CD14-positive monocyte (primary cell): ENCODE results near the gene COQ8A. TPM values are rescaled to one million over a fixed set of nuclear protein-coding genes. Genes with fewer than 3 reads are reported as not detected.

Experiments used
- DNase-seq, 3 donors: peaks; one replicate each; pipeline ENCODE4 v3.0.0-alpha.2; 2011 to 2022
- H2AFZ ChIP-seq: 2 replicates; pipeline ENCODE4 v1.6.0; 2012; ENCODE audit warnings: mild to moderate bottlenecking, low read depth, low read length, inconsistent platforms; ENCODE audit not compliant: insufficient read depth, poor library complexity, severe bottlenecking
- H3K27ac ChIP-seq, 2 donors: 1 replicate in 1 of 2; 2 replicates in 1 of 2; pipeline ENCODE4 v1.5.1; 2012 to 2013; ENCODE audit warnings: low read length in 2 of 2, control low read depth in 1 of 2, inconsistent platforms in 1 of 2, low read depth in 1 of 2, mild to moderate bottlenecking in 1 of 2
- H3K27me3 ChIP-seq, 2 donors: one replicate each; pipeline versions ENCODE4 v1.6.0 to v1.6.1; 2011 to 2013; ENCODE audit warnings: low read length in 2 of 2; ENCODE audit not compliant: control insufficient read depth in 2 of 2, insufficient read depth in 2 of 2
- H3K36me3 ChIP-seq, 2 donors: replicated peaks in 1 of 2; 1 replicate in 1 of 2; 2 replicates in 1 of 2; pipeline versions ENCODE4 v1.5.1 to v1.6.1; 2012 to 2013; ENCODE audit warnings: low read length in 2 of 2, control low read depth in 1 of 2, inconsistent platforms in 1 of 2, mild to moderate bottlenecking in 1 of 2; ENCODE audit not compliant: insufficient read depth in 2 of 2, control insufficient read depth in 1 of 2
- H3K4me1 ChIP-seq, 2 donors: 1 replicate in 1 of 2; 2 replicates in 1 of 2; pipeline versions ENCODE4 v1.5.1 to v1.6.1; 2012 to 2013; ENCODE audit warnings: low read length in 2 of 2, control low read depth in 1 of 2, inconsistent platforms in 1 of 2, mild to moderate bottlenecking in 1 of 2, moderate library complexity in 1 of 2; ENCODE audit not compliant: insufficient read depth in 2 of 2, control insufficient read depth in 1 of 2
- H3K4me2 ChIP-seq: replicated peaks from 2 replicates; pipeline ENCODE3; 2012; ENCODE audit warnings: low read length, moderate library complexity, mild to moderate bottlenecking; ENCODE audit not compliant: poor library complexity, severe bottlenecking; ENCODE audit errors: extremely low read depth
- H3K4me3 ChIP-seq, 3 experiments: fragments of 200-600 bp in 1 of 3; sonication (generic) in 1 of 3; replicated peaks in 1 of 3; 1 replicate in 2 of 3; 2 replicates in 1 of 3; pipeline ENCODE4 v1.5.1; 2011 to 2013; ENCODE audit warnings: low read length in 3 of 3, mild to moderate bottlenecking in 3 of 3, control low read depth in 2 of 3, low read depth in 2 of 3, inconsistent platforms in 1 of 3, moderate library complexity in 1 of 3
- H3K79me2 ChIP-seq: 2 replicates; pipeline ENCODE4 v1.6.0; 2012; ENCODE audit warnings: mild to moderate bottlenecking, control low read depth, inconsistent platforms, low read length, moderate library complexity; ENCODE audit not compliant: insufficient read depth
- H3K9ac ChIP-seq: 2 replicates; pipeline ENCODE4 v1.6.0; 2017; ENCODE audit warnings: low read length, mild to moderate bottlenecking; ENCODE audit not compliant: insufficient read depth, poor library complexity, severe bottlenecking
- H3K9me3 ChIP-seq, 2 donors: replicated peaks in 1 of 2; 1 replicate in 1 of 2; 2 replicates in 1 of 2; pipeline versions ENCODE4 v1.5.1 to v1.6.1; 2012 to 2013; ENCODE audit warnings: low read length in 2 of 2, control low read depth in 1 of 2; ENCODE audit not compliant: control insufficient read depth in 1 of 2, insufficient read depth in 1 of 2
- H4K20me1 ChIP-seq: 2 replicates; pipeline ENCODE4 v1.6.0; 2012; ENCODE audit warnings: mild to moderate bottlenecking, low read length, control low read depth, moderate library complexity; ENCODE audit not compliant: insufficient read depth
- H3K27ac Mint-ChIP-seq, 7 donors: one replicate each; pipeline ENCODE4 v1.8.0; 2020; ENCODE audit warnings: mild to moderate bottlenecking in 7 of 7, mixed read lengths in 7 of 7, moderate library complexity in 6 of 7, inconsistent platforms in 2 of 7
- H3K27me3 Mint-ChIP-seq, 3 donors: one replicate each; pipeline ENCODE4 v1.8.0; 2021 to 2022; ENCODE audit warnings: low read depth in 3 of 3, mild to moderate bottlenecking in 3 of 3, mixed read lengths in 3 of 3, moderate library complexity in 3 of 3, inconsistent platforms in 1 of 3
- H3K36me3 Mint-ChIP-seq, 2 donors: one replicate each; pipeline ENCODE4 v1.8.0; 2020; ENCODE audit warnings: mixed read lengths in 2 of 2, inconsistent platforms in 1 of 2, mild to moderate bottlenecking in 1 of 2
- H3K4me1 Mint-ChIP-seq: one replicate; pipeline ENCODE4 v1.8.0; 2020; ENCODE audit warnings: mild to moderate bottlenecking, mixed read lengths
- H3K4me3 Mint-ChIP-seq, 2 donors: one replicate each; pipeline ENCODE4 v1.8.0; 2020; ENCODE audit warnings: mild to moderate bottlenecking in 2 of 2, mixed read lengths in 2 of 2, moderate library complexity in 1 of 2
- H3K9me3 Mint-ChIP-seq, 7 donors: one replicate each; pipeline ENCODE4 v1.8.0; 2020 to 2022; ENCODE audit warnings: mixed read lengths in 7 of 7, mild to moderate bottlenecking in 6 of 7, moderate library complexity in 6 of 7, inconsistent platforms in 2 of 7
- CTCF ChIP-seq: fragments of 200-600 bp; IDR thresholded peaks from one replicate; pipeline ENCODE4 v1.8.0; 2022; ENCODE audit warnings: antibody characterized with exemption, mild to moderate bottlenecking
- WGBS: methylation state at CpG from one replicate; pipeline ENCODE4 v1.1.5; 2013; ENCODE audit warnings: missing lambda C conversion rate; ENCODE audit not compliant: insufficient coverage; 5-methylcytosine and 5-hydroxymethylcytosine counted together
- intact Hi-C, 2 donors: fragments of 100-400 bp; cut with micrococcal nuclease; formaldehyde crosslinking; loops; one replicate each; pipeline versions ENCODE4 v1.15.0 to v1.15.1; 2023
- polyA plus RNA-seq, 3 donors: library from polyadenylated mRNA; depleted of rRNA in 1 of 3; unstranded in 2 of 3; stranded (reverse) in 1 of 3; fragments of 300-500 nt in 2 of 3; fragments of >200 nt in 1 of 3; fragmentation: Illumina TruSeq in 2 of 3; gene quantifications; 1 replicate in 2 of 3; 2 replicates in 1 of 3; pipeline ENCODE4 v1.2.3, GENCODE V29; 2012 to 2021

Gene COQ8A
- polyA plus RNA-seq, 3 donors, result 33.1 to 44.7 (median 38.2) TPM

GRCh38 chr1:226940806-226941067, 643 bp downstream of the COQ8A start:
- peak overlapping the region in 1 of 2 donors; percentile 98 for H3K27ac ChIP-seq
- no peaks in the 10 kb centered on the region for H3K36me3 ChIP-seq
- 0% methylated on average over 2 of the region's 6 CpGs for WGBS
- peaks cover 56% of the 10 kb centered on the region for H3K79me2 ChIP-seq
- H3K4me1 Mint-ChIP-seq, result peaks cover 70% of the 10 kb centered on the region
- H3K4me3 Mint-ChIP-seq, result peak overlapping the region; percentile 87 to 95
- peak overlapping the region; percentile 93 for H3K9ac ChIP-seq
- peak overlapping the region; percentile 91 for H2AFZ ChIP-seq
- peaks cover 4 to 6% of the 10 kb centered on the region in 2 donors for H3K36me3 Mint-ChIP-seq
- H4K20me1 ChIP-seq, result peaks cover 44% of the 10 kb centered on the region
- H3K9me3 ChIP-seq, result peaks cover 0 to 4% of the 10 kb centered on the region in 2 donors
- peak overlapping the region; percentile 88 for H3K4me2 ChIP-seq
- peaks cover 36 to 59% of the 10 kb centered on the region in 2 donors for H3K4me1 ChIP-seq
- H3K27me3 ChIP-seq, result no peaks in the 10 kb centered on the region
- peak overlapping the region; percentile 62 to 83 (median 68) for H3K4me3 ChIP-seq
- H3K27me3 Mint-ChIP-seq, result peaks cover 0 to 2% (median 0%) of the 10 kb centered on the region in 3 donors
- peaks cover 0 to 7% (median 3%) of the 10 kb centered on the region in 7 donors for H3K9me3 Mint-ChIP-seq
- intact Hi-C loops, result no loop called here
- TF ChIP-seq CTCF, result no peak
- DNase-seq, result no peak
- peak overlapping the region; percentile 62 to 96 (median 77) for H3K27ac Mint-ChIP-seq

- peaks cover 4 to 6% of the 10 kb centered on the region in 2 donors for H3K36me3 Mint-ChIP-seq
- Histone ChIP-seq H3K4me2 (no peak overlapping the region), H3K36me3 (no peaks in the 10 kb centered on the region), H3K4me3 (no peak overlapping the region), H3K4me1 (peaks cover 33 to 54% of the 10 kb centered on the region in 2 donors), H3K9me3 (no peaks in the 10 kb centered on the region), H3K27ac (peak overlapping the region in 1 of 2 donors; percentile 0), H3K27me3 (no peaks in the 10 kb centered on the region), H3K79me2 (peaks cover 72% of the 10 kb centered on the region), H3K9ac (no peak overlapping the region), H4K20me1 (peaks cover 60% of the 10 kb centered on the region), H2AFZ (no peak overlapping the region)
- H3K4me3 Mint-ChIP-seq, result no peak overlapping the region
- H3K4me1 Mint-ChIP-seq, result peaks cover 74% of the 10 kb centered on the region
- H3K9me3 Mint-ChIP-seq, result no peaks in the 10 kb centered on the region
- intact Hi-C loops, result no loop called here
- peaks cover 0 to 2% (median 0%) of the 10 kb centered on the region in 3 donors for H3K27me3 Mint-ChIP-seq
- H3K27ac Mint-ChIP-seq, result peak overlapping the region in 3 of 7 donors; percentile 15 to 48 (median 17)
- no peak for TF ChIP-seq CTCF
- WGBS, result 78% methylated on average over 1 of the region's 3 CpGs
- no peak for DNase-seq
Observed at GRCh38 chr1:226942392-226942791, 2.3 kb downstream of the COQ8A start.
